Mesangial cell (primary cell): Measurements from ENCODE around the gene PRPF39. TPM values are rescaled to one million over a fixed set of nuclear protein-coding genes. Genes with fewer than 3 reads are reported as not detected.

ENCODE experiments used
- total RNA-seq: library from RNA; depleted of rRNA; stranded (reverse); fragments of >200 nt; gene quantifications from 2 replicates; pipeline ENCODE4 v1.2.3, GENCODE V29; 2015

PRPF39 gene
- 7.3 and 15.5 TPM in 2 replicates for total RNA-seq

GRCh38 chr14:45083976-45084722 lies at the start of gene PRPF39:
TSS of gene PRPF39 (plus strand) at chr14:45084116. CDS start at chr14:45095240, 11,124 bp downstream.

GRCh38 chr14:45134051-45134958 lies 50.4 kb downstream of the PRPF39 start, which contains the start of gene FKBP3:
TSS of gene FKBP3 (minus strand) at chr14:45134481. CDS start at chr14:45134456, 25 bp downstream.

GRCh38 chr14:45135659-45136395 lies 51.9 kb downstream of the PRPF39 start, which contains the start of gene FANCM:
TSS of gene FANCM (plus strand) at chr14:45135930. CDS start at chr14:45136032, 102 bp downstream.

Other genes starting within 250 kb of the PRPF39 start
- gene KLHL28, start 122.2 kb upstream of the PRPF39 start, total RNA-seq: 2.6 and 5.5 TPM in 2 replicates
- 3.4 and 12.4 TPM in 2 replicates for gene TOGARAM1, start 121.9 kb upstream of the PRPF39 start, total RNA-seq
- gene FKBP3, start 50.4 kb downstream of the PRPF39 start, total RNA-seq: 15.3 and 23.1 TPM in 2 replicates
- 2.2 and 5.7 TPM in 2 replicates for gene FANCM, start 51.8 kb downstream of the PRPF39 start, total RNA-seq
- 5.8 and 31.3 TPM in 2 replicates for gene MIS18BP1, start 169.1 kb downstream of the PRPF39 start, total RNA-seq